IMR-90 (cell line): ENCODE results near the gene FUT6. TPM values are rescaled to one million over a fixed set of nuclear protein-coding genes. Genes with fewer than 3 reads are reported as not detected.

Source experiments
- ATAC-seq: fragments of 200-7000 bp; cut with Tn5 transposase; 2 replicates; pipeline ENCODE4 v1.9.1; 2020; ENCODE audit warnings: low read depth, mild to moderate bottlenecking, moderate library complexity
- BruUV-seq: library from RNA; stranded (reverse); fragments of 400-500 nt; replicated peaks from 2 replicates; lab custom pipeline; 2021; lab: Mats Ljungman, UMichigan
- CTCF ChIA-PET: fragments of 300-600 bp; formaldehyde crosslinking; extraction: SDS; loops from one replicate; lab custom pipeline; 2021; ENCODE audit warnings: antibody characterized with exemption; lab: Yijun Ruan, JAX
- POLR2A ChIA-PET: fragments of 300-600 bp; sonication (Branson Sonifier 250); formaldehyde crosslinking; loops from one replicate; lab custom pipeline; 2022; ENCODE audit warnings: antibody characterized with exemption; ENCODE audit not compliant: unreplicated experiment; lab: Charles Lee
- DNase-seq: peaks from one replicate; pipeline ENCODE4 v3.0.0; 2013
- H2AFZ ChIP-seq: replicated peaks from 2 replicates; pipeline ENCODE3; 2013; ENCODE audit warnings: low read length, mild to moderate bottlenecking; ENCODE audit not compliant: poor library complexity
- H2AK5ac ChIP-seq: 2 replicates; pipeline ENCODE4 v1.6.1; 2013; ENCODE audit warnings: low read depth, low read length, inconsistent platforms
- H2AK9ac ChIP-seq: replicated peaks from 2 replicates; pipeline ENCODE3; 2013; ENCODE audit warnings: mild to moderate bottlenecking, low read depth, low read length, moderate library complexity; ENCODE audit not compliant: poor library complexity
- H2BK120ac ChIP-seq: 2 replicates; pipeline ENCODE4 v1.6.1; 2013; ENCODE audit warnings: low read depth, low read length, inconsistent platforms
- H2BK15ac ChIP-seq: 3 replicates; pipeline ENCODE4 v1.6.1; 2013; ENCODE audit warnings: low read depth, low read length, inconsistent platforms
- H2BK20ac ChIP-seq: 2 replicates; pipeline ENCODE4 v1.6.1; 2013; ENCODE audit warnings: low read depth, mild to moderate bottlenecking, inconsistent platforms, low read length, moderate library complexity
- H2BK5ac ChIP-seq: 2 replicates; pipeline ENCODE4 v1.6.1; 2013; ENCODE audit warnings: mild to moderate bottlenecking, low read depth, low read length, inconsistent platforms; ENCODE audit not compliant: poor library complexity, severe bottlenecking
- H3K14ac ChIP-seq: replicated peaks from 2 replicates; pipeline ENCODE4 v1.6.1; 2013; ENCODE audit warnings: low read depth, low read length, inconsistent platforms
- H3K18ac ChIP-seq: 2 replicates; pipeline ENCODE4 v1.6.1; 2013; ENCODE audit warnings: low read depth, low read length, control low read depth
- H3K23ac ChIP-seq: 2 replicates; pipeline ENCODE4 v1.6.1; 2013; ENCODE audit warnings: low read depth, low read length, inconsistent platforms
- H3K27ac ChIP-seq: 2 replicates; pipeline ENCODE4 v1.5.1; 2013; ENCODE audit warnings: mild to moderate bottlenecking, control low read depth, low read length; ENCODE audit not compliant: insufficient read depth
- H3K27me3 ChIP-seq: 2 replicates; pipeline ENCODE4 v1.6.1; 2013; ENCODE audit warnings: low read length; ENCODE audit not compliant: control insufficient read depth, insufficient read depth
- H3K36me3 ChIP-seq: 2 replicates; pipeline ENCODE4 v1.6.1; 2013; ENCODE audit warnings: low read length, mixed read lengths; ENCODE audit not compliant: control insufficient read depth, insufficient read depth
- H3K4ac ChIP-seq: 2 replicates; pipeline ENCODE4 v1.6.1; 2013; ENCODE audit warnings: low read depth, low read length, inconsistent platforms
- H3K4me1 ChIP-seq: 2 replicates; pipeline ENCODE4 v1.6.1; 2013; ENCODE audit warnings: low read length, mixed read lengths; ENCODE audit not compliant: control insufficient read depth, insufficient read depth
- H3K4me2 ChIP-seq: 2 replicates; pipeline ENCODE4 v1.6.1; 2013; ENCODE audit warnings: low read depth, mild to moderate bottlenecking, control low read depth, low read length, moderate library complexity
- H3K4me3 ChIP-seq: 2 replicates; pipeline ENCODE4 v1.5.1; 2013; ENCODE audit warnings: low read depth, mild to moderate bottlenecking, control low read depth, low read length, moderate library complexity; ENCODE audit not compliant: insufficient read depth
- H3K56ac ChIP-seq: 2 replicates; pipeline ENCODE4 v1.6.1; 2013; ENCODE audit warnings: low read length, inconsistent platforms; ENCODE audit not compliant: insufficient read depth; ENCODE audit errors: extremely low read depth
- H3K79me1 ChIP-seq, 2 experiments: 2 replicates each; pipeline ENCODE4 v1.6.1; 2013; ENCODE audit warnings: low read length in 2 of 2, inconsistent platforms in 1 of 2, low read depth in 1 of 2
- H3K9ac ChIP-seq: 2 replicates; pipeline ENCODE4 v1.6.1; 2013; ENCODE audit warnings: low read depth, low read length, control low read depth
- H3K9me1 ChIP-seq: 2 replicates; pipeline ENCODE4 v1.6.1; 2013; ENCODE audit warnings: low read length, inconsistent platforms; ENCODE audit not compliant: insufficient read depth
- H3K9me3 ChIP-seq: 2 replicates; pipeline ENCODE4 v1.6.1; 2013; ENCODE audit warnings: low read length; ENCODE audit not compliant: control insufficient read depth, insufficient read depth
- H4K20me1 ChIP-seq: 2 replicates; pipeline ENCODE4 v1.6.1; 2013; ENCODE audit warnings: low read length, inconsistent platforms; ENCODE audit not compliant: insufficient read depth
- H4K5ac ChIP-seq: 2 replicates; pipeline ENCODE4 v1.6.1; 2013; ENCODE audit warnings: mild to moderate bottlenecking, low read depth, low read length, control low read depth
- H4K8ac ChIP-seq, 2 experiments: 2 replicates each; pipeline ENCODE4 v1.6.1; 2013; ENCODE audit warnings: low read depth in 2 of 2, low read length in 2 of 2, control low read depth in 1 of 2, inconsistent platforms in 1 of 2
- H4K91ac ChIP-seq: 2 replicates; pipeline ENCODE4 v1.6.1; 2013; ENCODE audit warnings: low read depth, low read length, inconsistent platforms; ENCODE audit not compliant: insufficient read depth
- BHLHE40 ChIP-seq: fragments of 150-350 bp; IDR thresholded peaks from 2 replicates; pipeline ENCODE4 v1.6.1; 2016; ENCODE audit warnings: mild to moderate bottlenecking, low read depth, low read length
- CEBPB ChIP-seq: IDR thresholded peaks from 2 replicates; pipeline ENCODE4 v1.6.1; 2012; ENCODE audit warnings: low read depth, low read length, improper control_type of control experiment
- CHD1 ChIP-seq: IDR thresholded peaks from 2 replicates; pipeline ENCODE4 v1.6.1; 2012; ENCODE audit warnings: low read depth, low read length, improper control_type of control experiment
- CTCF ChIP-seq: conservative IDR thresholded peaks from 2 replicates; pipeline ENCODE4 v1.5.1; 2012; ENCODE audit warnings: mild to moderate bottlenecking, low read depth, low read length, improper control_type of control experiment
- ELK1 ChIP-seq: fragments of 150-350 bp; IDR thresholded peaks from 2 replicates; pipeline ENCODE4 v1.6.1; 2016; ENCODE audit warnings: low read depth, mild to moderate bottlenecking, low read length, moderate library complexity, borderline replicate concordance
- FOS ChIP-seq: fragments of 150-350 bp; IDR thresholded peaks from 2 replicates; pipeline ENCODE4 v1.6.1; 2016; ENCODE audit warnings: low read depth, low read length
- MAFK ChIP-seq: IDR thresholded peaks from 2 replicates; pipeline ENCODE4 v1.6.1; 2012; ENCODE audit warnings: low read depth, low read length, improper control_type of control experiment
- MAZ ChIP-seq: IDR thresholded peaks from 2 replicates; pipeline ENCODE4 v1.6.1; 2012; ENCODE audit warnings: low read depth, mild to moderate bottlenecking, low read length, improper control_type of control experiment, moderate library complexity, borderline replicate concordance
- MXI1 ChIP-seq: IDR thresholded peaks from 2 replicates; pipeline ENCODE4 v1.6.1; 2012; ENCODE audit warnings: low read depth, mild to moderate bottlenecking, low read length, moderate library complexity, borderline replicate concordance
- NFE2L2 ChIP-seq: fragments of 150-350 bp; IDR thresholded peaks from 2 replicates; pipeline ENCODE4 v1.6.1; 2016; ENCODE audit warnings: low read depth, mild to moderate bottlenecking, low read length
- POLR2A ChIP-seq: IDR thresholded peaks from 2 replicates; pipeline ENCODE4 v1.6.1; 2012; ENCODE audit warnings: mild to moderate bottlenecking, low read depth, low read length
- RAD21 ChIP-seq: IDR thresholded peaks from 2 replicates; pipeline ENCODE4 v1.6.1; 2012; ENCODE audit warnings: low read length, improper control_type of control experiment
- RCOR1 ChIP-seq: IDR thresholded peaks from 2 replicates; pipeline ENCODE4 v1.6.1; 2012; ENCODE audit warnings: mild to moderate bottlenecking, low read length, improper control_type of control experiment; ENCODE audit not compliant: insufficient replicate concordance
- RFX5 ChIP-seq: IDR thresholded peaks from 2 replicates; pipeline ENCODE4 v1.8.0; 2012; ENCODE audit warnings: low read depth, mild to moderate bottlenecking, low read length, moderate library complexity
- SMC3 ChIP-seq: fragments of 150-350 bp; IDR thresholded peaks from 2 replicates; pipeline ENCODE4 v1.6.1; 2016; ENCODE audit warnings: low read depth, mild to moderate bottlenecking, antibody characterized with exemption, low read length, moderate library complexity
- USF2 ChIP-seq: fragments of 150-350 bp; IDR thresholded peaks from 2 replicates; pipeline ENCODE4 v1.6.1; 2017; ENCODE audit warnings: mild to moderate bottlenecking, antibody characterized with exemption, low read length, low read depth
- WGBS, 2 experiments: methylation state at CpG; one replicate each; pipeline versions ENCODE4 v1.1.5 to v1.1.7; 2013; ENCODE audit warnings: missing lambda C conversion rate in 2 of 2; ENCODE audit not compliant: insufficient read length in 1 of 2; ENCODE audit errors: extremely low coverage in 2 of 2; 5-methylcytosine and 5-hydroxymethylcytosine counted together
- dilution Hi-C: fragments of 300-500 bp; cut with HindIII; formaldehyde crosslinking; loops from one replicate; pipeline ENCODE4 v1.14.3; 2018; ENCODE audit warnings: low sequenced_read_pairs; ENCODE audit not compliant: unreplicated experiment
- in situ Hi-C: fragments of 300-500 bp; cut with MboI; formaldehyde crosslinking; loops from 3 replicates; pipeline ENCODE4 v1.14.3; 2019; ENCODE audit warnings: low sequenced_read_pairs, inconsistent platforms, mixed read lengths
- intact Hi-C: fragments of 100-400 bp; cut with micrococcal nuclease; formaldehyde crosslinking; loops from 2 replicates; pipeline ENCODE4 v1.10.0; 2022
- polyA plus RNA-seq, 3 experiments: library from polyadenylated mRNA; depleted of rRNA; stranded (reverse); fragments of >200 nt; gene quantifications; 2 replicates each; pipeline ENCODE4 v1.2.3, GENCODE V29; 2012; ENCODE audit warnings: low replicate concordance in 1 of 3
- total RNA-seq: library from RNA; depleted of rRNA; stranded (reverse); fragments of >200 nt; gene quantifications from 2 replicates; pipeline ENCODE4 v1.2.3, GENCODE V29; 2012

The FUT6 gene
- total and polyA plus RNA-seq, 2 of the 4 experiments (the other 2 are of a cell fraction) = not detected

GRCh38 chr19:5811117-5811516 is 28.4 kb downstream of the FUT6 start:
- Histone ChIP-seq H3K4ac (no peak overlapping the region), H3K23ac (no peak overlapping the region), H2AK5ac (no peak overlapping the region), H2BK15ac (no peak overlapping the region), H4K8ac (no peak overlapping the region), H2BK5ac (no peak overlapping the region), H2BK120ac (no peak overlapping the region), H2AK9ac (no peak overlapping the region), H3K4me1 (no peaks in the 10 kb centered on the region), H3K14ac (no peak overlapping the region), H3K9ac (no peak overlapping the region), H3K4me3 (no peak overlapping the region), H3K9me1 (no peaks in the 10 kb centered on the region), H3K36me3 (no peaks in the 10 kb centered on the region), H3K79me1 (no peaks in the 10 kb centered on the region), H2AFZ (no peak overlapping the region), H3K56ac (no peak overlapping the region), H3K9me3 (no peaks in the 10 kb centered on the region), H4K20me1 (no peaks in the 10 kb centered on the region), H3K27me3 (peaks cover 17% of the 10 kb centered on the region), H3K18ac (no peak overlapping the region), H3K27ac (no peak overlapping the region), H4K91ac (no peak overlapping the region), H4K5ac (no peak overlapping the region), H2BK20ac (no peak overlapping the region), H3K4me2 (no peak overlapping the region)
- CTCF ChIA-PET = no interaction called here
- dilution Hi-C loops (no loop called here), intact Hi-C loops (no loop called here), in situ Hi-C loops (no loop called here)
- 84% methylated on average over 4 of the region's 4 CpGs; no CpG with 5 or more reads in 1 of the 2 experiments for WGBS, 2 experiments
- no TSS peak for BruUV-seq
- TF ChIP-seq RAD21 (no peak), NFE2L2 (no peak), CEBPB (no peak), CHD1 (no peak), MAFK (no peak), USF2 (no peak), CTCF (no peak), MXI1 (no peak), MAZ (no peak), ELK1 (no peak), RFX5 (no peak), FOS (no peak), SMC3 (no peak), RCOR1 (no peak), BHLHE40 (no peak), POLR2A (no peak)
- DNase-seq (no peak), ATAC-seq (no peak)
- POLR2A ChIA-PET = no interaction called here
